Measurements from ENCODE around the gene MYNN.

MYNN gene

GRCh38 chr3:169825316-169825715 is 52.1 kb downstream of the MYNN start:
- H3K4me3 ChIP-seq (ENCODE audit: low read depth, low read length) = no peak overlapping the region

GRCh38 chr3:169827712-169828111 is 54.5 kb downstream of the MYNN start:
- no peak overlapping the region for H3K4me3 ChIP-seq (ENCODE audit: low read depth, low read length)

GRCh38 chr3:169835533-169835932 is 62.3 kb downstream of the MYNN start:
- H3K4me3 ChIP-seq (ENCODE audit: low read depth, low read length) = no peak overlapping the region

GRCh38 chr3:169836078-169836941 is 63.1 kb downstream of the MYNN start:
- no peak overlapping the region for H3K4me3 ChIP-seq (ENCODE audit: low read depth, low read length)

GRCh38 chr3:169836942-169837275 is 63.7 kb downstream of the MYNN start:
- no peak overlapping the region for H3K4me3 ChIP-seq (ENCODE audit: low read depth, low read length)

GRCh38 chr3:169838511-169839030 is 65.4 kb downstream of the MYNN start:
- no peak overlapping the region for H3K4me3 ChIP-seq (ENCODE audit: low read depth, low read length)

Data from iPS-11a (cell line).